NCI-H82 treated with DMSO at 0.1 percent for 48 hours (cell line): ENCODE data around the gene LTBR.
"Not testable (repeated sequence)": the region's sequence is repeated elsewhere in the genome, so short reads cannot be mapped to it uniquely, and the experiment has no call there.

Source experiments
- DNase-seq: peaks from one replicate; lab custom pipeline; 2025; ENCODE audit not compliant: unreplicated experiment; lab: John Stamatoyannopoulos, UW

Gene LTBR

GRCh38 chr12:6424866-6425265 lies 40.9 kb downstream of the LTBR start:
- no peak for DNase-seq

- DNase-seq = no peak
Observed at GRCh38 chr12:6425590-6426531, 41.9 kb downstream of the LTBR start.

DNA sequence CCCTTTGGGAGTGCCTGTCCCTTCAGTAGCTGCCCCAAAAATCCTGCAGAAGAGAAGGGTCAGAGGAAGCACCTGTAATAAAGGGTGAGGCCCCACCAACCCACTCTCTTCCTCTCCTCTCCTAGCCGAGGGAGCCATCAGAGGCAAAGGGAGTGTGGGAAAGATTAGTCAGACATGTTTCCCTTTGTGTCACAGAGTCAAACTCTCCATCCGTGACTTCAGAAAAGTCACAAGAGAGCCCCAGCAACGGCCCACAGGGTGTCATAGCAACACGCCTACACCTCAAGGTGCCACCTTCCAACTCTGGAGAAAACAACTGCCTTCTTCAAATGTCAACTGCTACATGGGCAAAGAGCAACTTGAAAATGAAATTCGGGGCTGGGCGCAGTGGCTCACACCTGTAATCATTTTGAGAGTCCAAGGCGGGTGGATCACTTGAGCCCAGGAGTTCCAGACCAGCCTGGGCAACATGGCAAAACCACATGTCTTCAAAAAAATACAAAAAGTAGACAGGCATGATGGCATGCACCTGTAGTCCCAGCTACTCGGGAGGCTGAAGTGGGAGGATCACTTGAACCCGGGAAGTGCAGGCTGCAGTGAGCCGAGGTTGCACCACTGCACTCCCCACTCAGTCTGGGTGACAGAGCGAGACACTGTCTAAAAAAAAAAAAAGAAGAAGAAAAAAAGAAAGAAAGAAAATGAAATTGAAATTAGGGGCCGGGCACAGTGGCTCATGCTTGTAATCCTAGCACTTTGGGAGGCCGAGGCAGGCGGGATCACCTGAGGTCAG lies 43.1 kb downstream of the LTBR start:
- no peak for DNase-seq

- DNase-seq = not testable (repeated sequence)
Observed at GRCh38 chr12:6427796-6428195, 43.8 kb downstream of the LTBR start.

GRCh38 chr12:6428326-6428725 lies 44.4 kb downstream of the LTBR start:
- DNase-seq = no peak

GRCh38 chr12:6430124-6430989 lies 46.4 kb downstream of the LTBR start:
- no peak for DNase-seq

GRCh38 chr12:6432991-6433390 lies 49.0 kb downstream of the LTBR start:
- DNase-seq = no peak

- DNase-seq = no peak
Observed at GRCh38 chr12:6434205-6435140, 50.5 kb downstream of the LTBR start.

GRCh38 chr12:6435961-6436715 lies 52.2 kb downstream of the LTBR start:
- DNase-seq = no peak

DNA sequence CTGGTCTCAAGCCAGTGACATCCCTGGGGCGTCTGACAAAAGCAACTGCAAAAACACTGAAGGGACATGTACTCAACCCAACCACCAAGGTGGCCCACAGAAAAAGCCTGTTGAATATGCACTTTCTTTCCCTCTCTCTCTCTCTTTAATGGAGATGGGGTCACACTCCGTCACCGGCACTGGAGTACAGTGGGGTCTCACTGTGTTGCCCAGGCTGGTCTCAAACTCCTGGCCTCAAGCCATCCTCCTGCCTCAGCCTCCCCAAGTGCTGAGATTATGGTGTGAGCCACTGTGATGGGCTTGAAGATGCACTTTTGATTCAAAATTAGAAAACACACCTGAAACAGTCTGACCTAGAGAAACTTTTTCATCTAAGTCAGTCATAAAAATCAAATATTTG lies 53.6 kb downstream of the LTBR start:
- DNase-seq = no peak

GRCh38 chr12:6438345-6438744 lies 54.4 kb downstream of the LTBR start:
- DNase-seq = no peak

DNA sequence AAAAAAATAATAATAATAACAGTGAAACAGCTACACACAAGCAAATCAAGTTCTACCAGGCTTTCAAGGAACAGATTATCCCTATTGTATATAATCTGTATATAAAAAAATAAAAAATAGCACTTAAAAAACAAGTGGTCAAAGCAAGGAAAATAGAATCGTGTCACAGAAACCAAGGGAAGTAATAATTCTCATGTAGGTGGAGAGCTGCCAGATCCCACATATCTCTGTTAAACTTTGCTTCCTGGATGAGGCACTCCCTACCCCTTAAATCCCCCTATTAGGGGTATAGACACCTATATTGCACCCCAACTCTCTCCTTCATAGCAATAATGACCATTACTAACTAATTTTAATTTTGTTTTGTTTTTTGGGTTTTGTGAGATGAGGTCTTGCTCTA lies 56.4 kb downstream of the LTBR start:
- DNase-seq = no peak
